Stimulated activated naive CD4-positive, alpha-beta T cell treated with Interleukin-2 at 50 U/mL for 16 hours (primary cell): ENCODE data around the gene FGFBP2.

Experiments used
- DNase-seq: peaks from one replicate; lab custom pipeline; 2025; lab: John Stamatoyannopoulos, UW

Gene FGFBP2

DNA sequence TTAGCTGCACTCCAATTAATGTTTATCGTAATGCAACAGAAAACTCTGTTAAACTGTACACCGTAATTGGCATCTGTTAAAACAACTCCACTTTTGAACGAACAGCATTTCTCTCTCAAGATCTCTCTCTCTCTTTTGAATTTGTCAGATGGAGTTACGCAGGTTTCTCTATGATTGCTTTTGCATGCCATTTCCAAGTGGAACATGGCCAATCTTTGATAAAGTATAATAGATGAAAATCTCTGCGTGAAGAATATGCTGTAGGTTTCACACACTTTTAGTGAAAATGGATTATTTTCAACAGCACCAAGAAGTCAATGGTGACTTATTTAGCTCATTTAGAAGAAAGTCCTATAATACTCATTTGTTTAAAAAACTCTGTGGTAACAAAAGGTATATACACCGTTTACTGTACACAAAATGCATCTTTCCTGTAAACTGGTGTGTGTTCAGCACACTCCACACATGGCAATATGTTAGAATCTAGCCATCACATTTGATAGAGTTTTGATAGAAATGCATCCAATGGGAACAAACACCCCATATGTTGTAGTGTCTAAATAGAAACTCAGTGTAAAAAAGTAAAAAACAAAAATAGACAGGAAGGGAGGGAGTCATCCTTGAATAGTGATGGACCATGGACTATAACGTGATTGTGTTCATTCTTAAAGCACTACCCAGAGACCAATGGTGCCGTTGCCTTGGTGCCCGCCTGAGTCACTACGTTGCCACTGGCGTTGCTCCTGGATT lies 5.8 kb upstream of the FGFBP2 start:
- DNase-seq: no peak

DNA sequence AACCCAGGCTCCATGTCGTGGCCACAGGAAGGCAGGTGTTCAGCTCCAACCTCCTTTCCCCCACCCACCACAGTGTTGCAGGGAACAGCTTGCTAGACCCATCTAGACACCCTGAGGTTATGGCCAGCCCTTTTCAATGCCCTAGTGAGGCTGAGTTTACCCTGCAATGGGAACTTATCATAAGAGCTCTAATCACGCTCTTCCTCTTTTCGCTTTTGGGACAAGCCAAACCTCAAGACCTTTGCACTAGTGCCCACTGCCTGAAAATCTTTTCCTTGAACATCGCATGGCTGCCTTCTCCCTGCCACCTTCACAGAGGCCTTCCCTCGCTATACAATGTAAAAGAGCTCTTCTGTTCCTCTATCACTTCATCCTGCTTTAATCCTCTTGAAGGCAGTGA lies 2.4 kb upstream of the FGFBP2 start:
- no peak for DNase-seq

DNA sequence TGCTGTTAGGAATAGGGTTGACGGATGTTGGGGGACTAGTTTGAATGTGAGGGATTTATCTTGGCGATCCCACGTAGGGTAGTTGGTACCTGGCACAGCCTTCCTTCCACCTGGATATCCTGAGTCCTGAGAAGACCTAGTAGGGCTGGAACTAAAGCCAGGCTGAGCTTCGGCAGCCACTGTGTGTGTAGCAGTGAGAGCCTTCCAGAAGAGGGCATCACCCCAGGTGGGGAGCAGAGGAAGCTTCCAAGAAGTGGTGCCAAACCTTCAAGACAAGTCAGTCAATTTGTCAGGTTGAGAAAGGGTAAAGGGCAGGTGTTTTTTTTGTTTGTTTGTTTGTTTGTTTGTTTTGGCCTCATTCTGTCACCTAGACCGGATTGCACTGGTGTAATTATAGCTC lies 1.2 kb upstream of the FGFBP2 start:
- no peak for DNase-seq

DNA sequence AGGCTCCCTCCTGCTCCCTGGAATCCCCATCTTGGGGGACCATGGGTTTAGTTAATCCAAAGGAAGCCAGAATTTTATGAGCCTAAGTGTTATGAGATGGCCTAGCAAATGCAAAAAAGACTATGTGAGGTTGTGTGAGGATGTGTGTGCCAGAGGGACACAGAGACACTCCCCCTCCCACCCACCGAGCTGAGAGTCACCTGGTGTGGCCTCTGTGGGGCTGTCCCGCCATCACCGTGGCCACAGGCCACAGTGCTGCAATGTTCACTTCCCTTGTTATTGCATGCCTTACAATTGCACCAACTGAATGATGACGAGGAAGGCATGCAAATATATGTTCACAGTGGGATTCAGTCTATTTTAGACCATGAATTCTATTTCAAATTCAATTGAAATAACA lies 601 bp upstream of the FGFBP2 start:
- peak; percentile 4 for DNase-seq

DNA sequence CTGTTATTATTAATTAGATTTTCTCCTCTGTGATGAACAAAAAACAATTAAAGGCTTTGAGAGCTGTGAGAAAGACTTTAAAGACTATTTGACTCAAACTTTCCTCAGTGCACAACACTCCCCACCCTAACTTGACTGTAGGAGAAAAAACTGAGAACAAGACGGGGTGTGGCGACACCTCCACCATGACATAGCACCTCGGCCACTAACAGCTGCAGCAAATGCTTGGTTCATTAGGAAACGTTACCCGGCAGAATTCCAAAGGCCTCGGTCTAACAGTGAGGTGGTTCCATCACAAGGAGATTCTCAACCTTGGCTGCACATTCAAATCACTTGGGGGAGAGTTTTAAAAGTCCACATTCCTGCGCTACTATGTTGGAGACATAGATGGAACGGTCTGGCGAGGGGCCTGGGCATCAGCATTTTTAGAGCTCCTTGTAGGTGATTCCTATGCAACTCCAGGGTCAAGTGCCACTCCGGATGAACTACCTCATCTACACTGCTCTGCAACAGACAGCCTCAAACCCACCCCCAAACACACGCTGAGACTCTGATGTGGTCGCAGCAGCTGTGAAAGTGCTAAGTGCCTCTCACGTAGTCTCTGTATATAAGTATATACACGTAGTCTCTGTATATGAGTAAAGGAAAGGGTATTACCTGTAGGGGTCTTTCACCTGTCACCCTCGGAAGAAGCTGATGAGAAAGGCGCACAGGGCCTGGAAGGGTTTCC lies 1.0 kb downstream of the FGFBP2 start:
- no peak for DNase-seq

DNA sequence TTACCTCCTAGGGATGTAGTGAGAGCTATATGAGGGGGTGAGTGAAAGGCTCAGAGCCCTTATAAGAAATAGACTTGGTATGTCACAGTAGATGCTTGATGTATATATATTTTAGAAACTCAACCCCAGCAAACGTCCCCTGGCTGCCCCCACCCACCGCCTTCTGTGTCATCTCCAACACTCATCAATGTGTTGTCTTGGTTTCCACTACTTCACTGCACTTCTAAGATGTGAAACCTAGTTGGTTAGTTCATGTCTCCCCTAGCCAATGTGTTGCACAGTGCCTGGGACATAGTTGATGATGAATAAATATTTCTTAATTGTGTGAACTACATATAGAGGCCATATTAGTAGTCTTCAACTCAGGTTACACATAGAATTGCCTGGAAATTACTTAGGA lies 4.4 kb downstream of the FGFBP2 start:
- no peak for DNase-seq

DNA sequence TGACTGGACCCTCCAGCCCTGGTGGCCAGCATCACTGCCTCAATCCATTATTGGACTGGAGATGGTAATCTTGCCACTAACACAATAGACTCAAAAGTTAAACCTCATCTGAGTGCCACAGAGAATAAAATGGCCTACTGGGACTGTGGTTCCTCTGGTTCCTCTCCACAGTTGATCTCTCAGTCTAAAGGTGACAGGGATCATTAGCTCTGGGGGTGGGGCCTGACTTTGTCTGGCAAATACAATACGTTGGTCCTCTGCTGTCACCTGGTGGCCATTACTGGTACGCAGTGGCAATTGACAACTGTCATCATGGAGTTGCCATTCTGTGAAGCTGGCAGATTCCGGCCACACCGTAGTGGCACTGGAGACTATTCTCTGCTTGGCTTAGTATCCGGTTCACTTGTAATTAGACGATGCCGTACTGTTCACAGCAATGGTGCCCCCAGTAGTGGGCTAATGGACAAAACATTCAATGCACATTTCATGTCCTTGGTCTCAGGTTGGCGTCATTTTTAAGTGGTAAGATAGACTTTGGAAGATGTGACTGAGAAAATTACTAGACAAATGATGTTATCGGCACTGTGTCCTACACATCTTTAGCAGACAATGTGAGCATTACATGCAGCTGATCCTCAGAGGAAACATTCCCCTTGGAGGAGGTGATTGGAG lies 6.7 kb downstream of the FGFBP2 start:
- peak; percentile 67 for DNase-seq

DNA sequence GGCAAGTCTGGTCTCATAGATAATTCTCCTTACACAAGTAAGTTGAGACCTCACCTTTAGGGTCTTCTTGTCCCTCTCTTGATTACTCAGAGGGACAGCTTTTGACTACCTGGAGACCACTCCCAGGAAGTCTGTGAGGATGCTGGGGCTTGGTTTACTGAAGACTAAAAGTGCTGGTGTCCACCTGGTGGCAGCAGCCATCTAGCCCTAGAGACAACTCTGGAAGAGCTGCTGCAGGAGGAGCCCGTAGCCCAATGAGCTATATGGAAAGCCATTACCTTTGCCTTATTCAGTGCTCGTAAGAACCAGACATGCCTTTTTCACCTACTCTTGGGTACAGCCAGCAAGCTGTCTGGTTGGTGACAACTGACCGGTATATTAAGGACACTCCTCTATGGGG lies 7.3 kb downstream of the FGFBP2 start:
- DNase-seq: no peak

DNA sequence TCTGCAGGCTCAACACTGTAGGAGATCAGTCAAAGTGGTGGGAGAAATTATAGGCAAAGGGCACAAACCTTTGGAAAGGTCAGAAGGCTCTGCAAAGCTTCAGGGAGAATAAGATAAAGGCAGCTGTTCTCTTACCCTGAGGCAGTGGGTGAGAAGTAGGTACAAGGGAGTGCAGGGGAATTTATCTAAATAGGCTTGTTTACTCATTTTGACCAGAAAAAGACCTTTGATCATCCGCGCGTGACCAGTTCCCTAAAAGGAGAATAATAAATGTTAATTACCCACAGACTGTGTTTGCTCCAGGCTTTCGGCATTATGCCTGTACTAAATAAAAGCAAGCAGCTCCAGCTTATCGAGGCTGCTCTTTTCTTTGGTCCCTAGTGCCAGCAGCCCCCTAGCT lies 9.3 kb downstream of the FGFBP2 start:
- no peak for DNase-seq

DNA sequence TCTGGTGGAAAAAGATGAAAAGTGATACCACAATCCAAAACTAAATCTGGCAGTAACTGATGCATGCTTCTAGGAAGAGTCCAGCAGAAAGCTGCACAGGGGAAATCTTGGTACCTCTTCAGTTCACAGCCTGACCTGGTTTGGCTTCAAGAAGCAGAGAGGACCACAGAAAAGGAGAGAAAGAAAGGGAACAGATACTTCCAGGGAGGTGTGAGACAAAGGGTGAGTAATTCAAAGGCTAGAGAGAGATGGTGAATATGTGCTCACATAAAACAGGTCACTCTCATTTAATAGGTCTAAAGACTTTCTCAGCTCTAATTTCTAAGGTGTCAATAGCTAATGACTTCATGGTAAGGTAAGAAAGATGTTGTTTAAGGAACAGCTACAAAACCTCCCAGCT lies 11.2 kb downstream of the FGFBP2 start:
- DNase-seq: no peak

DNA sequence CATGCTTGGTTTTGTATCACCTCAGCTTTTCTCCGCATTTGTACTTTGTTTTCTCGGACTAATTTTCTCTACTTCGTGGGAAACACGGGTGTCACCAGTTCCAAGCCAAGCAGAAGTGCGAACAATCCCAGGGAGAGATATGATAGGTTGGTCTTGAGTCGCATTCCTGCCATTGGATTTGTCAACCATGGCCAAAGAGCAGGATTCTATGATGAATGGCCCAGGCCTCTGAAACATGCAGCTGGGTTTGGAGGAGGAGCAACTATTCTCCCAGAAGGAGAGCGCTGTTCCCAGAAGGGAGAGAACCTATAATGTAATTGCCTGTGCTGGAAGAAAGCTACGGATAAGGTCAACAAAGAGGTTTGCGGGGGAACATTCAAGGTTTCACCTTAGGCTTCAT lies 14.1 kb downstream of the FGFBP2 start:
- DNase-seq: no peak

DNA sequence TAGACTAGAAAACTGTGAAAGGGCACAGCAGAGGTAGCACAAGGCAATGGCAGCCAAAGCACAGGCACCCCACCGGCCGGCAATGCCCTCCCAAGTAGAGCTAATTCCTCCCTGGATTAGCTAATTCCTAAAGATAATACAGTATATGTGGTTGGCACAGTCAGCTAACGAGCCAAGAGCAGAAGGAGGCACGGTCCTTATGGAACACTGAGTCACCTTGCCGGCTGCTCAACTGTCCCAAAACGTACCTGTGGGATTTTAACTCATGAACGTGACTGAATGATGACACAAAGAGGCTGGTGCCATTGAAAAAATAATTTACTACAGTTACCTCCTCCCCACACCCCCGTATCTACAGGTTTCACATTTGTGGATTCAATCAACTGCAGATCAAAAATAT lies 15.3 kb downstream of the FGFBP2 start:
- no peak for DNase-seq

DNA sequence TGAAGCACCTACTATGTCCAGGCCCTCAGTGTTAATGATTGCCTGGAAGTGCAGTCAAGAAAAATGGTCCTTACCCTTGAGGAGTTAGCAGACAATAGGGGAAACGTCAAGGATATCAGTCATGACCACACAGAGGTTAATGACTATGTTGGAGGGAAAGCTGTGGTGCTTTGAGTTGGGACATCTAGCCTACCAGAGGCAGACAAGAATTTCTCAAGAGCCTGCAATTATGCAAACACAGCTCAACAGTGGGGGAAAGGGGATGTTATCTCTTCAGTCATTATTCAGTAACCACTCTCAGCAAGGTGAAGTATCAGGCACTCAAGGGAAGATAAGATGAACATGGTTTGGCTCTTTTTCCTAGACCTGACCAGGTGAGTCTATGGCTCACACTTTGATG lies 17.5 kb downstream of the FGFBP2 start:
- DNase-seq: no peak

DNA sequence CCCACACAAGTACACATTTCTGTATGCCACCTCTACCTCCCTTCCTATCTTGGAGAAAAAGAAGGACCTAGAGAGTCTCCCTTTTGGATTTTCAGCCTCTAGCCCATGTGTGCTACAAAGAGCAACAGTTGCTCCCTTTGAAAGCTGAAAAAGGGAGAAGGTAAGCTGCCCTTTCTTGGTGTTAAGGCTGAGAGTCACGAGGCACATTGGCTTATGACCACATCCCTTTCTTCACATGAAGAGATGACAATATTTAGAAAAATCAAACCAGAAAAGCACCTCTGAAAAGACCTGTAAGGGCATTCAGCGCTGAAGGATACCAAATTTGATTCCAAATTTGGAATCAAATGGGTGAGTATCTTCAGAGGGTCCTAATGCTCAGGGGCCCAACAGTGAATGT lies 18.1 kb downstream of the FGFBP2 start:
- DNase-seq: no peak

DNA sequence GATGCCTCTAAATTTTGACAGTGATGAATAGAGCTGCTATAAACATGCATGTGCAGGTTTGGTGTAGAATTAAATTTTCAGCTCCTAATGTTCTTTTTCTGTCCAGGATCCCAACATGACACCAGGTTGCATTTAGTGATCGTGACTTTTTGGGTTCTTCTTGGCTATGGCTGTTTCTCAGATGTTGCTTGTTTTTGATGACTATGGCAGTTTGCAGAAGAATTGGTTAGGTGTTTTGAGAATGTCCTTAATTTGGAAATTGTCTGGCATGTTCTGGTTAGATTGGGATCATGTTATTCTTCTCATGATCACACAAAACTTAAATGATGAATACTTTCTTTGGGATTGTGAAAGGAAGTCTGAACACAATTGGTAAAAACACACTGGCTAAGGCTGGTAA lies 20.7 kb downstream of the FGFBP2 start:
- no peak for DNase-seq

DNA sequence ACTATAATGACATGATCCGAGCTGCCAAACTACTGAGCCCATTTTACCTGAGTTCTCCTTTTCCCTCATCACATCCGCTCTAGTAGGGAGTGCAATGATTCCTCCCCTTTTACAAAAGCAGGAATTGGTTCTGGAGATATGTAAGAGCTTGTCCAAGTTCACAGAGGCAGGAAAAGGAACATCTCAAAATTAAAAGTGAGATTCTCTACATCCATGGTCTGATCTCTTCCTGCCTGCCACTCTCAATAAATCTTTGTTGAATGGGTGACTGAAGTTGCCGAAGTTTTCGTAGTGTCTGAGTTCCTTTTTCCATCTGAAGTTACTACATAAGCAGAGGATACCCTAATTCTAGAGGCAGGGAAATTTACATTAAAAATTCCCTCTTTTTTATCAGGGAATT lies 24.3 kb downstream of the FGFBP2 start, which contains the start of gene FGFBP1:
Gene FGFBP1 (minus strand): TSS at position 101 of the 400 bp plus-strand sequence. CDS start 2,108 bp downstream, outside the sequence.
- no peak for DNase-seq

DNA sequence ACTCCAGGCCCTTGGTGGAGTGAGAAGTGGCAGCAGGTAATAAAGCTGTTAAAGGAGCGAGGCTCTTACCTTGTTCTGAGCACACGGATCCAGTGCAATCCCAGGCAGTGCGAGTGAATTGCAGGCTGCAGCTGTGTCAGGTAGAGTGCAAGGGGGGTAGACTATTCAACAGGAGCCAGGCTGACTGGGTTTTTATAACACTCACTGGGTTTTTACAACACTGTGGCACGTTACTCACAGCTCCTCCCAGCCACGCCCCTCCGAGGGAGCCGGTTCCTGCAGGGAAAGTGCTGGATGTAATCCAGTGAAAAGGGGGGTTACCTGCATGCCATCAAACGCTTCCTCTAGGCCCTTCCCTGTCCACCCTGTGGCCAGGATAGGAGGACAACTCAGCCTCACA lies 24.8 kb downstream of the FGFBP2 start:
- no peak for DNase-seq

DNA sequence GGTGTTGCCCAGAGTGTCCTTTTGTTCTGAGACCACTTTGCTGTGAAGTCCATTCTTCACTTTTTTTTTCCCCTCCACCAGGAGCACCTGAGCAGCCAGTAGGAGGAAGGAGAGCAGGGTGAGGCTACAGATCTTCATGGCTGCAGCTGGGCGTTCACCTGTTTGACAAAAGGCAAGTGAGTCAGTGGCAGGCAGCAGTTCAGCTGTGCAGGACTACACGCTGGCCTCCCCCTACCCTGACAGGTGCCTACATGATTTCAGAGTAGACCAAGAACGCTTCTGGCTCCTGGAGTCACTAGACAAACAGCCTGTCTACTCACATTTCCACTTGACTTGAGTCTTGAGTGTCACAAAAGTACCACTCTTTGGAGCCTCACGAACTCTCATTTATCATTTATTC lies 26.5 kb downstream of the FGFBP2 start:
- no peak for DNase-seq

DNA sequence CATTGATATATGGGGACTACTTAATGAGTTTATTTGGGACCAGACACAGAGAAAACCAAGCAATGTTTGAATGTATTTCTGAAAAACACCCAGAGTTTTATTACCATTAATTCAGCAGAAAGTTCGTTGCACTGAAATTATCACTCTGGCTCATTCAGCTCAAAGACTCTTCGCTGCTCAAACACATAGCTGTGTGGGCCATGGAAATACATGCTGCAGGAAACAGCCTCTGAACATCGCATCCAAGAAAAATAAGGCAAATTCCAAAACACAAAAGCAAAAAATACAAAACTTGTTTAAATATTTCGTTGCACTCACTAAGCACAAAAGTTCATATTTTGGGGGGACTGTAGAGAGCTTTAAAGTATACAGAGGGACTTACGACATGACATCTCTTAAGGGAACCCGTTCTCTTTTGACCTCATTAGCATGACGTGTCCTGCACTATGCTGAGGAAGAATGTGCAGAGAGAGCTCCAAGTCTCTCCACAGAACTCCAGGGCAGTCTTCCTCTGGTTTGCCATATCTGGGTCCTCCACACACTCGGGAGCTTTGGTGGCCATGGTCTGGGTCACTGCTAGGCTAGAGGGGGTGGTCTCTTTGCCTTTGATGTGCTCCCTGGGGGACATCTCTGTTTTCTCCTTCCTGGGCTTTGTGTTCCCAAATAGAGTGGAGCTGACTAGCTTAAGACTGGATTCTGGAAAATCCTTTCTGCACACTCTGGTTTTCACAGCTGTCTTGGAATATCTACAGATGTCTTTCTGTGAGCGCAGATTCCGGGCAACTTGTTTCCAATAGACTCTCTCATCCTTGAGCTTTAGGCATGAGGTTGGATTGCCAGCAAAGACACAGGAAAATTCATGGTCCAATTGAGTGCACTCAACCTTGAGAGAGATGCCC lies 27.2 kb downstream of the FGFBP2 start:
- DNase-seq: no peak

DNA sequence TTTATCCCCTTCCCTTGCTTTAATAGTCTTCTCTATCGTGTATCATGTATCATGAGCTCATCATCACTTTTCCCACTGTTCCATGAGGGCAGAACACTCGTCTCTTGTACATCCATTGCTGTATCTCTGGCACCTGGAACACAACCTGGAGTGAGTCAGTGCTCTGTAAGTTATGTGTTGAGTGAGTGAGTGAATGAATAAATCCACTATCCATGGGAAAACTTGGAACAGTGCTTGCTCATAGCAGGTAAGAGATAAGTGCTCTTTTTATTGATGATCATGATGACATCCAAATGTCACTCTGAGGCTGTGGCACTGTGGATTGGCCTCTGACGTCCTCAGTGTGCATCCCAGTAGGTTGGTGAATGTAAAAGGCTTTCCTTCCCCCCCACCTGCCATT lies 28.7 kb downstream of the FGFBP2 start:
- DNase-seq: no peak

DNA sequence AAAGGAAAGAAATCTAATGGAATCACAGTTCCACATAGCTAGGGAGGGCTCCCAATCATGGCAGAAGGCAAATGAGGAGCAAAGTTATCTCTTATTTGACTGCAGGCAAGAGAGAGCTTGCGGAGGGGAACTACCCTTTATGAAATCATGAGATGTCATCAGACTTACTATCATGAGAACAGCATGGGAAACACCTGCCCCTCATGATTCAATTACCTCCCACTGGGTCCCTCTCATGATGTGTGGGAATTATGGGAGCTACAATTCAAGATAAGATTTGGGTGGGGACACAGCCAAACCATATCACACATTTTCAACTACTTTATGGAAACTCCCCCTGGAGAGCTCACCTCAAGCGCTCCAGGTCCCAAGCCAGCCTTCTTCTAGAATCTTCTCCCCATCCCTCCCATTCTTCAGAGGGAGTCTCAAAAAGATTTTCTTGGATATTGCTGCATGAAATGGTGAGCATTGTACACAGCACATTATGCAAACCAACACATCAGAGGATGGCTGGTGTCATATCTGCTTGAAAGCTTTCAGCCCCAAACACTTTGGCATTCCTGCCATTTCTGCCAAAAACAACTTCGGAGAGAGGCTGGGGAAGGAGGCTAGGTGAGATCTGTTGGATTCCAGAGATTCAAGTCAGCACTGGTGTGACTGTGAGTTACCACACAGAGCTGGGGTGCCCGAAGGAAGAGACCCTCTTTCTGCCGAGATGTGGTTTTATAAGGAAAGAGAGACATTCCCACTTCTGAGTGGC lies 31.3 kb downstream of the FGFBP2 start:
- no peak for DNase-seq
